GM19395 (cell line): ENCODE data around the gene CORO2B.

ENCODE experiments used
- ATAC-seq: cut with Tn5 transposase; IDR thresholded peaks from one replicate; pipeline ENCODE4 v1.9.1; 2021; ENCODE audit warnings: mild to moderate bottlenecking, moderate library complexity; ENCODE audit not compliant: unreplicated experiment

The CORO2B gene

DNA sequence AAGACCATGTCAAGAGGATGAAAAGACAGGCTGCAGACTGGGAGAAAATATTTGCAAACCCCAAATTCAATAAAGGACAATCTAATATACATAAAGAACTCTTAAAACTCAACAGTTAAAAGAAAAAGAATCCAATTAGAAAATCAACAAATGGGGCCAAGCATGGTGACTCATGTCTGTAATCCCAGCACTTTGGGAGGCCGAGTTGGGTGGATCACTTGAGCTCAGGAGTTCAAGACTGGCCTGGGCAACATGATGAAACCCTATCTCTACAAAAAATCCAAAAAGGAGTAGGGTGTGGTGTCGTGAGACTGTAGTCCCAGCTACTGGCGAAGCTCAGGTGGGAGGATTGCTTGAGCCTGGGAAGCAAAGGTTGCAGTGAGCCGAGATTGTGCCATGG lies 184.3 kb downstream of the CORO2B start:
- ATAC-seq = no peak

- no peak for ATAC-seq
Observed at GRCh38 chr15:68764090-68764489, 185.3 kb downstream of the CORO2B start.

DNA sequence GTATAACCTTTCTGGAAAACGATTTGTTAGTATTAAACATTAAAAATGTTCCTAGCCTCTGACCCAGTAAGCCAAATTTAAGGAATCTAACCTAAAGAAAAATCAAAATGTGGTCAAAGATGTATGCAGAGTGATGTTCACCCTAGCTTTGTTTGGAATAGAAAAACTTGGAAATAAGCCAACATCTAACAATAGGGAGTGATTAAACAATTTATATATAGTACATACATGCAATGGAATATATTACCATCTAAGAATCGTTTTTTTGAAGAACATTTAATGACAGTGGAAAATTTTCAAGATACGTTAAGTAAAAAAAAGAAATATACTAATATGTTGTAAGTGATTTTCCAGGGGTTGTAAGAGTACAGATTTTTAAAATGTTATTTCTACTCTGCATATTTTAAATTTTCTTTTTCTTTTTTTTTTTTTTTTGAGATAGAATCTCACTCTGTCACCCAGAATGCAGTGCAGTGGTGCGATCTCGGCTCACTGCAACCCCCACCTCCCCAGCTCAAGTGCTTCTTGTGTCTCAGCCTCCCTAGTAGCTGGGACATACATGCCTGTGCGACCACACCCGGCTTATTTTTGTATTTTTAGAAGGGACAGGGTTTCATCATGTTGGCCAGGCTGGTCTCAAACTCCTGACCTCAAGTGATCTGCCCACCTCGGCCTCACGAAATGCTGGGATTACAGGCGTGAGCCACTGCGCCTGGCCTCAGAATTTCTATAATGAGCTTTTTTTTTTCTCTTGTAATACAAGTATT lies 187.0 kb downstream of the CORO2B start:
- no peak for ATAC-seq

GRCh38 chr15:68767833-68768232 lies 189.0 kb downstream of the CORO2B start:
- no peak for ATAC-seq

- no peak for ATAC-seq
Observed at GRCh38 chr15:68768321-68768720, 189.5 kb downstream of the CORO2B start.

DNA sequence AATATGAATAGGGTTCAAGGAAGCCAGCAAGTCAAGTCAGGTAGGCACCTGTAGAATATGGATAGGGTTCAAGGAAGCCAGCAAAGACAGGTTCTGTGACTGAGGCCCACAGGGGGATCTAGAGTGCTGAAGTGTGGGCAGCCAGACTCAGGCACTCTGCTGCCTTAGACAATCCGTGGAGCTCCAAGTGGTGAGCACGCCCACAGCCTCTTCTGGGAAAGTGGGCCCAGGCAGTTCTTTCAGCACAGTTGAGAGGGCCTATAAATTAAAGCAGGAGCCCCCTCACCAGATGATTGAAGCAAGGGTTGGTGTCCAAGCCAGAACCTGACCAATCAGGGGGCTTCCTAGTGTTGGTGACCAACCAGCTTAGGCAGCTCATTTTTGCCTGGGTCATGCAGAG lies 190.9 kb downstream of the CORO2B start:
- ATAC-seq = no peak

- ATAC-seq = no peak
Observed at GRCh38 chr15:68770216-68770615, 191.4 kb downstream of the CORO2B start.

DNA sequence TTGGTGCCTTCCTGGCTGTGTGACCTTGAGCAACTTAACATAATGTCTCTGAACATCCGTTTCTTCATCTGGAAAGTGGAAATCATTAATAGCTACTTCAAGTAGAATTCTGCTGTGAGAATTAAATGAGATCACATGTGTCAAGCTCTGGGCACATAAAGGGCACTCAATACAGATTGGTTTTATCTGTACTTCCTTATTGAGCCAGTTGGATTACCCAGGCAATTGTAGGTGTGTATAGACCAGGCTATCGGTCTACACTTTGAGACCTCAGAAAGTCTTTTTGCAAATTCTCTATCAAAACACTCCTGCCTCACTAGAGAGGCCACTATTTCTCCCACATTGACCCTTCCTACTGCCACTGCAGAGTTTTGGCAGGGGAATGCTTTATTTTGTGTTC lies 194.2 kb downstream of the CORO2B start:
- ATAC-seq = no peak

- ATAC-seq = no peak
Observed at GRCh38 chr15:68774120-68774519, 195.3 kb downstream of the CORO2B start.

DNA sequence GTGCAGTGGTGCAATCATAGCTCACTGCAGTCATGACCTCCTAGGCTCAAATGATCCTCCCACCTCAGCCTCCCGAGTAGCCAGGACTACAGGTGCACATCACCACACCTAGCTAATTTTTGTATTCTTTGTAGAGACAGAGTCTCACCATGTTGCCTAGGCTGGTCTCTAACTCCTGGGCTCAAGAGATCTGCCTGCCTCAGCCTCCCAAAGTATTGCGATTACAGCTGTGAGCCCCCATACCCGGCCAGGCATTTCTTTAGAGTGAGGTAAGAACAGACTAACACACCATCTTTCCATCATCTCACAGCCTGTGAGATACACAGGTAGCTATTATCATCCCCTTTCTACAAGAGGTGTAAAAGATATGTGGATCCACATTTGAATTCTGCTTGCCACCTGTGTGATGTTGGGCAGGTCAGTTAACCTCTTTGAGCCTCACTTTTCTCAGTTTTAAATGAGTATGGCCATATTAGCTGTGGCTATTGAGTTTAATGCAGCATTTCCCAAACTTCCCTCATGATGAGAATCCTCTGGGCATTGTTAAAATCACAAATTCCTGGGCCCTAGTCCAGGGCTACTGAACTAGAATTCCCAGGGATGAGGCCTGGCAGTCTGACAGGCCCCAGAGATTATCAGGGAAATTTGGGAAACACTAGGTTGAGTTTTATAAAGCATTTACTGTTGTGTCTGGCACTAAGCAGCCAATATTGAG lies 195.9 kb downstream of the CORO2B start:
- ATAC-seq = no peak

DNA sequence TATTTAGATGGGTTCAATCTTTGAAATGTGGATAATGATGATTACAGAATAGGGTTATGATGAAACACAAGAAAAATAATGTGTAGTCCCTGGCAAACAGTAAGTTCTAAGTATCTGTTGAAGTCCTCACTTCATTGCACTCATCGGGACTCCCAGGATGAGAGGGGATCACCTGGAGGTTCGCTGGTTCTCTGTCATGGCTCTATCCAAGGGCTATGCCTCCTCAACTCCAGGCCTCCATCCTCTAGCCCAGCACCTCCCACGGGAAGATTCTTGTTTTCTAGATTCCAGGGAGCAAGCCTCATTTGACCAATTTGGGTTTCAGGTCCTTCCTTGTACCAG lies 196.4 kb downstream of the CORO2B start:
- no peak for ATAC-seq

- no peak for ATAC-seq
Observed at GRCh38 chr15:68775671-68776476, 197.1 kb downstream of the CORO2B start.

- ATAC-seq = no peak
Observed at GRCh38 chr15:68776477-68777270, 197.9 kb downstream of the CORO2B start.
